ENCODE results near the gene SYNJ2.
A peak's percentile ranks its signal among the peaks of the same experiment; 100 is the strongest.

SYNJ2 gene

GRCh38 chr6:157974967-157975366 lies 6.7 kb upstream of the SYNJ2 start:
- Histone ChIP-seq H3K18ac (ENCODE audit: low read length) (no peak overlapping the region), H3K14ac (ENCODE audit: low read length) (no peak overlapping the region), H3K4me1 (ENCODE audit: control insufficient read depth in 2 of 2, insufficient read depth in 1 of 2, low read depth in 1 of 2, low read length in 2 of 2) (no peaks in the 10 kb centered on the region), H3K4me3 (ENCODE audit: low read length in 2 of 2) (no peak overlapping the region), H3K79me1 (ENCODE audit: low read depth, low read length) (no peaks in the 10 kb centered on the region), H2BK120ac (ENCODE audit: low read depth, low read length) (no peak overlapping the region), H2AK5ac (ENCODE audit: low read depth, low read length) (no peak overlapping the region), H3K27me3 (ENCODE audit: control insufficient read depth in 3 of 3, insufficient read depth in 3 of 3, low read depth in 1 of 3, low read length in 3 of 3) (peaks cover 0 to 5% (median 2%) of the 10 kb centered on the region in 3 experiments), H3K4ac (ENCODE audit: low read length) (no peak overlapping the region), H2BK5ac (ENCODE audit: low read length) (no peak overlapping the region), H3K4me2 (ENCODE audit: insufficient read depth, low read length, poor library complexity, severe bottlenecking) (no peak overlapping the region), H3K27ac (replicated peaks; ENCODE audit: low read length) (no peak overlapping the region), H2BK12ac (ENCODE audit: low read length) (no peak overlapping the region), H2BK15ac (ENCODE audit: low read length) (no peak overlapping the region), H4K91ac (ENCODE audit: low read depth, low read length, poor library complexity) (no peak overlapping the region), H3K23ac (ENCODE audit: low read depth, low read length, poor library complexity) (no peak overlapping the region), H4K8ac (ENCODE audit: low read depth, low read length) (no peak overlapping the region), H2AFZ (ENCODE audit: low read length) (no peak overlapping the region), H3K36me3 (replicated peaks in 1 of 2; ENCODE audit: control insufficient read depth in 2 of 2, insufficient read depth in 2 of 2, low read length in 2 of 2) (no peaks in the 10 kb centered on the region), H3K9ac (ENCODE audit: low read depth, low read length, poor library complexity) (no peak overlapping the region), H3K9me3 (replicated peaks in 1 of 2; ENCODE audit: control insufficient read depth in 2 of 2, insufficient read depth in 1 of 2, low read depth in 1 of 2, low read length in 2 of 2) (peaks cover 0 to 4% of the 10 kb centered on the region in 2 donors)
- DNase-seq (ENCODE audit: low spot score) = no peak
- WGBS, 2 donors (ENCODE audit: extremely low coverage in 2 of 2, insufficient read length in 2 of 2, insufficient replicate concordance in 1 of 2) = no CpG with 5 or more reads among the region's 3 CpGs

- H3K27me3 ChIP-seq (ENCODE audit: control insufficient read depth in 3 of 3, insufficient read depth in 3 of 3, low read depth in 1 of 3, low read length in 3 of 3) = peaks cover 0 to 6% (median 2%) of the 10 kb centered on the region in 3 experiments
- no CpG with 5 or more reads among the region's 2 CpGs for WGBS, 2 donors (ENCODE audit: extremely low coverage in 2 of 2, insufficient read length in 2 of 2, insufficient replicate concordance in 1 of 2)
- H4K8ac ChIP-seq (ENCODE audit: low read depth, low read length) = no peak overlapping the region
- H3K79me1 ChIP-seq (ENCODE audit: low read depth, low read length) = no peaks in the 10 kb centered on the region
- H3K36me3 ChIP-seq (replicated peaks in 1 of 2; ENCODE audit: control insufficient read depth in 2 of 2, insufficient read depth in 2 of 2, low read length in 2 of 2) = no peaks in the 10 kb centered on the region
- no peak overlapping the region for H3K4ac ChIP-seq (ENCODE audit: low read length)
- no peak overlapping the region for H2BK12ac ChIP-seq (ENCODE audit: low read length)
- no peak overlapping the region for H4K91ac ChIP-seq (ENCODE audit: low read depth, low read length, poor library complexity)
- no peak for DNase-seq (ENCODE audit: low spot score)
- H3K9ac ChIP-seq (ENCODE audit: low read depth, low read length, poor library complexity) = no peak overlapping the region
- no peak overlapping the region for H3K14ac ChIP-seq (ENCODE audit: low read length)
- no peak overlapping the region for H2AK5ac ChIP-seq (ENCODE audit: low read depth, low read length)
- H3K27ac ChIP-seq (replicated peaks; ENCODE audit: low read length) = no peak overlapping the region
- H2AFZ ChIP-seq (ENCODE audit: low read length) = no peak overlapping the region
- H3K4me3 ChIP-seq (ENCODE audit: low read length in 2 of 2) = no peak overlapping the region
- H2BK15ac ChIP-seq (ENCODE audit: low read length) = no peak overlapping the region
- H3K9me3 ChIP-seq (replicated peaks in 1 of 2; ENCODE audit: control insufficient read depth in 2 of 2, insufficient read depth in 1 of 2, low read depth in 1 of 2, low read length in 2 of 2) = peaks cover 0 to 4% of the 10 kb centered on the region in 2 donors
- no peak overlapping the region for H2BK5ac ChIP-seq (ENCODE audit: low read length)
- no peaks in the 10 kb centered on the region for H3K4me1 ChIP-seq (ENCODE audit: control insufficient read depth in 2 of 2, insufficient read depth in 1 of 2, low read depth in 1 of 2, low read length in 2 of 2)
- no peak overlapping the region for H3K18ac ChIP-seq (ENCODE audit: low read length)
- H3K4me2 ChIP-seq (ENCODE audit: insufficient read depth, low read length, poor library complexity, severe bottlenecking) = no peak overlapping the region
- no peak overlapping the region for H3K23ac ChIP-seq (ENCODE audit: low read depth, low read length, poor library complexity)
- no peak overlapping the region for H2BK120ac ChIP-seq (ENCODE audit: low read depth, low read length)
These were observed 6.2 kb upstream of the SYNJ2 start for GRCh38 chr6:157975456-157975855.

GRCh38 chr6:157976345-157977175 lies 5.1 kb upstream of the SYNJ2 start:
- no peak overlapping the region for H3K4me2 ChIP-seq (ENCODE audit: insufficient read depth, low read length, poor library complexity, severe bottlenecking)
- H3K18ac ChIP-seq (ENCODE audit: low read length) = no peak overlapping the region
- peaks cover 0 to 4% of the 10 kb centered on the region in 2 donors for H3K9me3 ChIP-seq (replicated peaks in 1 of 2; ENCODE audit: control insufficient read depth in 2 of 2, insufficient read depth in 1 of 2, low read depth in 1 of 2, low read length in 2 of 2)
- no peak overlapping the region for H3K14ac ChIP-seq (ENCODE audit: low read length)
- no peak overlapping the region for H2BK5ac ChIP-seq (ENCODE audit: low read length)
- H3K4me1 ChIP-seq (ENCODE audit: control insufficient read depth in 2 of 2, insufficient read depth in 1 of 2, low read depth in 1 of 2, low read length in 2 of 2) = peaks cover 0 to 1% of the 10 kb centered on the region in 2 donors
- no peak overlapping the region for H3K4me3 ChIP-seq (ENCODE audit: low read length in 2 of 2)
- H3K9ac ChIP-seq (ENCODE audit: low read depth, low read length, poor library complexity) = no peak overlapping the region
- H2BK12ac ChIP-seq (ENCODE audit: low read length) = no peak overlapping the region
- H3K36me3 ChIP-seq (replicated peaks in 1 of 2; ENCODE audit: control insufficient read depth in 2 of 2, insufficient read depth in 2 of 2, low read length in 2 of 2) = no peaks in the 10 kb centered on the region
- H2AK5ac ChIP-seq (ENCODE audit: low read depth, low read length) = no peak overlapping the region
- H2BK120ac ChIP-seq (ENCODE audit: low read depth, low read length) = no peak overlapping the region
- H3K27me3 ChIP-seq (ENCODE audit: control insufficient read depth in 3 of 3, insufficient read depth in 3 of 3, low read depth in 1 of 3, low read length in 3 of 3) = peaks cover 0 to 8% (median 2%) of the 10 kb centered on the region in 3 experiments
- no peak overlapping the region for H3K27ac ChIP-seq (replicated peaks; ENCODE audit: low read length)
- H3K23ac ChIP-seq (ENCODE audit: low read depth, low read length, poor library complexity) = peak overlapping the region; percentile 5
- H3K4ac ChIP-seq (ENCODE audit: low read length) = no peak overlapping the region
- WGBS, 2 donors (ENCODE audit: extremely low coverage in 2 of 2, insufficient read length in 2 of 2, insufficient replicate concordance in 1 of 2) = no CpG with 5 or more reads among the region's 21 CpGs
- H2AFZ ChIP-seq (ENCODE audit: low read length) = no peak overlapping the region
- H4K91ac ChIP-seq (ENCODE audit: low read depth, low read length, poor library complexity) = no peak overlapping the region
- no peak overlapping the region for H2BK15ac ChIP-seq (ENCODE audit: low read length)
- no peak overlapping the region for H4K8ac ChIP-seq (ENCODE audit: low read depth, low read length)
- DNase-seq (ENCODE audit: low spot score) = no peak
- H3K79me1 ChIP-seq (ENCODE audit: low read depth, low read length) = no peaks in the 10 kb centered on the region

GRCh38 chr6:157977176-157977804 lies 4.4 kb upstream of the SYNJ2 start:
- no peak overlapping the region for H3K9ac ChIP-seq (ENCODE audit: low read depth, low read length, poor library complexity)
- no CpG with 5 or more reads among the region's 10 CpGs for WGBS, 2 donors (ENCODE audit: extremely low coverage in 2 of 2, insufficient read length in 2 of 2, insufficient replicate concordance in 1 of 2)
- peaks cover 0 to 8% (median 3%) of the 10 kb centered on the region in 3 experiments for H3K27me3 ChIP-seq (ENCODE audit: control insufficient read depth in 3 of 3, insufficient read depth in 3 of 3, low read depth in 1 of 3, low read length in 3 of 3)
- peaks cover 0 to 1% of the 10 kb centered on the region in 2 donors for H3K4me1 ChIP-seq (ENCODE audit: control insufficient read depth in 2 of 2, insufficient read depth in 1 of 2, low read depth in 1 of 2, low read length in 2 of 2)
- peak overlapping the region; percentile 14 for H3K18ac ChIP-seq (ENCODE audit: low read length)
- no peak overlapping the region for H2AK5ac ChIP-seq (ENCODE audit: low read depth, low read length)
- no peaks in the 10 kb centered on the region for H3K79me1 ChIP-seq (ENCODE audit: low read depth, low read length)
- no peak overlapping the region for H3K23ac ChIP-seq (ENCODE audit: low read depth, low read length, poor library complexity)
- no peak overlapping the region for H3K27ac ChIP-seq (replicated peaks; ENCODE audit: low read length)
- no peaks in the 10 kb centered on the region for H3K36me3 ChIP-seq (replicated peaks in 1 of 2; ENCODE audit: control insufficient read depth in 2 of 2, insufficient read depth in 2 of 2, low read length in 2 of 2)
- no peak overlapping the region for H3K4ac ChIP-seq (ENCODE audit: low read length)
- no peak for DNase-seq (ENCODE audit: low spot score)
- H2BK15ac ChIP-seq (ENCODE audit: low read length) = no peak overlapping the region
- no peak overlapping the region for H3K4me3 ChIP-seq (ENCODE audit: low read length in 2 of 2)
- H2BK120ac ChIP-seq (ENCODE audit: low read depth, low read length) = peak overlapping the region; percentile 92
- H3K14ac ChIP-seq (ENCODE audit: low read length) = no peak overlapping the region
- no peak overlapping the region for H4K8ac ChIP-seq (ENCODE audit: low read depth, low read length)
- no peak overlapping the region for H2BK12ac ChIP-seq (ENCODE audit: low read length)
- no peak overlapping the region for H2BK5ac ChIP-seq (ENCODE audit: low read length)
- no peak overlapping the region for H4K91ac ChIP-seq (ENCODE audit: low read depth, low read length, poor library complexity)
- H3K4me2 ChIP-seq (ENCODE audit: insufficient read depth, low read length, poor library complexity, severe bottlenecking) = no peak overlapping the region
- H2AFZ ChIP-seq (ENCODE audit: low read length) = no peak overlapping the region
- H3K9me3 ChIP-seq (replicated peaks in 1 of 2; ENCODE audit: control insufficient read depth in 2 of 2, insufficient read depth in 1 of 2, low read depth in 1 of 2, low read length in 2 of 2) = peaks cover 0 to 4% of the 10 kb centered on the region in 2 donors
